C4-2B (cell line): ENCODE measurements around the gene TMEM259.

Source experiments
- H3K27ac ChIP-seq: fragments of 450-650 bp; 2 replicates; pipeline ENCODE4 v1.5.1; 2017
- ZFX ChIP-seq: fragments of 450-650 bp; IDR thresholded peaks from 2 replicates; pipeline ENCODE4 v1.6.1; 2017
- TF ChIP-seq, protein P1 (sequence below): fragments of 450-650 bp; conservative IDR thresholded peaks from 2 replicates; pipeline ENCODE4 v1.5.1; 2017; ENCODE audit warnings: mild to moderate bottlenecking

TMEM259 gene

DNA sequence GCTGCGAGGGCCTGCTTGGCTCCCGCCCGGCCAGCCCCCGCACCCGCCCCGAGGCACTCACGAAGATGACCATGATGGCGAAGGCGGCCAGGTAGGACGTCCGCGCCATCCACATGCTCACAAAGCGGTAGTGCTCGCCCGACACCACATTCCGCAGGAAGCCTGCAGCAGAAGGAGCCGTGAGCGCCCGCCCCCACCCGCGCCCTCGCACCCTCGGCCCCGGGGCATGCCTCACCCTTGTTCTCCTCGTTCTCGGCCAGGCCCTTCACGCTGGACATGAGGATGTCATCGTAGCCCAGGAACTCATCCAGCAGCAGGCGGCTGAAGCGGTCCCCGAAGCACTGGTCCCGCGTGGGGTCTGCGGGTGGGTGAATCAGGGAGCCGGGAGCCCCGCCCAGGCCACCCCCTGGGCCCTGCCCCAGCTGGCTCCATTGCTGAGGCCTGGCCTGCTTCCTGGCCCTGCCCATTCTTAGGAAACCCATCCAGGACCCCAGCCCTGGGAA lies 9.0 kb downstream of the TMEM259 start:
- TF ChIP-seq ZFX, result no peak
- TF ChIP-seq, protein P1, sequence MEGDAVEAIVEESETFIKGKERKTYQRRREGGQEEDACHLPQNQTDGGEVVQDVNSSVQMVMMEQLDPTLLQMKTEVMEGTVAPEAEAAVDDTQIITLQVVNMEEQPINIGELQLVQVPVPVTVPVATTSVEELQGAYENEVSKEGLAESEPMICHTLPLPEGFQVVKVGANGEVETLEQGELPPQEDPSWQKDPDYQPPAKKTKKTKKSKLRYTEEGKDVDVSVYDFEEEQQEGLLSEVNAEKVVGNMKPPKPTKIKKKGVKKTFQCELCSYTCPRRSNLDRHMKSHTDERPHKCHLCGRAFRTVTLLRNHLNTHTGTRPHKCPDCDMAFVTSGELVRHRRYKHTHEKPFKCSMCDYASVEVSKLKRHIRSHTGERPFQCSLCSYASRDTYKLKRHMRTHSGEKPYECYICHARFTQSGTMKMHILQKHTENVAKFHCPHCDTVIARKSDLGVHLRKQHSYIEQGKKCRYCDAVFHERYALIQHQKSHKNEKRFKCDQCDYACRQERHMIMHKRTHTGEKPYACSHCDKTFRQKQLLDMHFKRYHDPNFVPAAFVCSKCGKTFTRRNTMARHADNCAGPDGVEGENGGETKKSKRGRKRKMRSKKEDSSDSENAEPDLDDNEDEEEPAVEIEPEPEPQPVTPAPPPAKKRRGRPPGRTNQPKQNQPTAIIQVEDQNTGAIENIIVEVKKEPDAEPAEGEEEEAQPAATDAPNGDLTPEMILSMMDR, result no peak
- H3K27ac ChIP-seq, result no peak overlapping the region

- H3K27ac ChIP-seq, result no peak overlapping the region
- TF ChIP-seq, protein P1, result no peak
- TF ChIP-seq ZFX, result no peak
Observed at GRCh38 chr19:1010586-1011510, 10.1 kb downstream of the TMEM259 start.

- no peak for TF ChIP-seq ZFX
- TF ChIP-seq, protein P1, result no peak
- no peak overlapping the region for H3K27ac ChIP-seq
Observed at GRCh38 chr19:1009981-1010538, 10.9 kb downstream of the TMEM259 start.

- TF ChIP-seq, protein P1, result no peak
- TF ChIP-seq ZFX, result no peak
- no peak overlapping the region for H3K27ac ChIP-seq
Observed at GRCh38 chr19:1009041-1009980, 11.6 kb downstream of the TMEM259 start.

DNA sequence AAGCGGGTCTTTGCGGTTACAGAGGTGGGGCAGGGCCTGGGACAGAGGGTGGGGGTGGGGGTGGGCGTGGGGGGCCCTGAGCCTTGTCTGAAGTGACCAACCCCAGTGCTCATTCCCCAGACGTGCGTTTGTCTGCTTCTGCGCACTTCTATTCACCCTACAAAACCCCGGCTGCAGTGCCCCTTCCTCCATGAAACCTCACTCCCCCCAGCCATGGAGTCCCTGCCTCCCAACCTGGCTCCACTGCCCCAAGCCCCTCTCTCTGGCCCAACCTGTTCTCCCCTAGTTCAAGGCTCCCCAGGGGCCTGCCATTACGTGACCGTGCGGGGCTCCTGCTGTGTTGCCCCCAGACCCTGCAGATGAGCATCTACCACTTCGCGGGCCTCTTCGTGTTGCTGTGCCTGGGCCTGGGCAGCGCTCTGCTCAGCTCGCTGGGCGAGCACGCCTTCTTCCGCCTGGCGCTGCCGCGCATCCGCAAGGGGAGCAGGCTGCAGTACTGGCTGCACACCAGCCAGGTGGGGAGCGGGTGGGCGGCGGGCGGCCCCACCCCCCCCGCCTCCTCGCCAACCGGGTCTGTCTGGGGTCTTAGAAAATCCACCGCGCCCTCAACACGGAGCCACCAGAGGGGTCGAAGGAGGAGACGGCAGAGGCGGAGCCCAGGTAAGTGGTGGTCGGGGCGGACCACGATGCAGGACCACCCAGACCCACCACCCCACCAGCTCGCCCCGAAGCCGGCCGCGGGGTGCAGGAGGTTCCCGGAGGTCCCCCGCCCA lies 12.5 kb downstream of the TMEM259 start:
- TF ChIP-seq ZFX, result no peak
- TF ChIP-seq, protein P1, result no peak
- H3K27ac ChIP-seq, result no peak overlapping the region

DNA sequence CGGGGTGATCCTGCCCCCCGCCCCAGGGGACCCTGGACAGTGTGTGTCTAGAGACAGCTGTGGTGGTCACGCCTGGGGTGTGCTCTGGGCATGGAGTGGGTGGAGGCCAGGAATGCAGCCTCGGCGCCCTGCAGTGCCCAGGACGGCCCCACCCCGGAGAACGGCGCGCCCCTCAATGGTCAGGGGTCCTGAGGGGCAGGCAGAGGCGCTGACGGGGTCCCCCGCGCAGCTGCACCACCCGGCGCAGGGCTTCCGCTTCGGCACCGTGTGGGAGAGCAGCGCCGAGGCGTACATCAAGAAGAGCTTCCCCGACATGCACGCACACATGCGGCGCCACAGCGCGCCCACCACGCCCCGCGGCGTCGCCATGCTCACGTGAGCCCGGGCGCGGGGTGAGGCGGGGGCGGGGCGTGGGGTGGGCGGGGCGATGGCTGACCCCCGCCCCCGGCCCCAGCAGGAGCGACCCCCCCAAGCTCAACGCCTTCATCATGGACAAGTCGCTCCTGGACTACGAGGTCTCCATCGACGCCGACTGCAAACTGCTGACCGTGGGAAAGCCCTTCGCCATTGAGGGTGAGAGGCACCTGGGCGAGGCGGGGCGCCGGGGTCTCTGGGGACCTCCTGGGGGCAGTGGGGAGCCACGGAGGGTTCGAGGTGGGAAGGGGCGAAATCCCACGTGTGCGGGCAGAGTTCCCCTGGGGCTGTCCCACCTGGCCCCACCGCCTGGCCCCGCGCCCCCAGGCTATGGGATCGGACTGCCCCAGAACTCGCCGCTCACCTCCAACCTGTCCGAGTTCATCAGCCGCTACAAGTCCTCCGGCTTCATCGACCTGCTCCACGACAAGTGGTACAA lies 13.3 kb downstream of the TMEM259 start:
- H3K27ac ChIP-seq, result no peak overlapping the region
- TF ChIP-seq ZFX, result no peak
- TF ChIP-seq, protein P1, result no peak
